ACC112 (cell line): ENCODE results near the gene AGAP3.

ENCODE experiments used
- H2AFZ ChIP-seq: fragments of 200-600 bp; sonication (generic); one replicate; pipeline ENCODE4 v1.6.0; 2017; ENCODE audit warnings: antibody characterized with exemption, low read length; ENCODE audit not compliant: unreplicated experiment
- H3K27ac ChIP-seq: fragments of 200-600 bp; sonication (generic); 2 replicates; pipeline ENCODE4 v1.5.1; 2014; ENCODE audit warnings: low read depth, mild to moderate bottlenecking, antibody characterized with exemption, low read length, moderate library complexity
- H3K27me3 ChIP-seq: fragments of 200-600 bp; sonication (generic); 2 replicates; pipeline ENCODE4 v1.6.1; 2014; ENCODE audit warnings: mild to moderate bottlenecking, antibody characterized with exemption, low read length, moderate library complexity, mixed read lengths; ENCODE audit not compliant: insufficient read depth
- H3K36me3 ChIP-seq: fragments of 200-600 bp; sonication (generic); 2 replicates; pipeline ENCODE4 v1.6.1; 2016; ENCODE audit warnings: mild to moderate bottlenecking, antibody characterized with exemption, low read length, moderate library complexity, mixed read lengths; ENCODE audit not compliant: insufficient read depth
- H3K4me1 ChIP-seq: fragments of 200-600 bp; sonication (generic); one replicate; pipeline ENCODE4 v1.6.1; 2016; ENCODE audit warnings: low read length, mixed read lengths; ENCODE audit not compliant: insufficient read depth, unreplicated experiment, control insufficient read depth
- H3K4me3 ChIP-seq: fragments of 200-600 bp; sonication (generic); 2 replicates; pipeline ENCODE4 v1.5.1; 2014; ENCODE audit warnings: mild to moderate bottlenecking, low read depth, low read length
- H3K79me2 ChIP-seq: fragments of 200-600 bp; sonication (generic); one replicate; pipeline ENCODE4 v1.6.0; 2016; ENCODE audit warnings: low read length; ENCODE audit not compliant: control insufficient read depth, unreplicated experiment, insufficient read depth

Gene AGAP3

DNA sequence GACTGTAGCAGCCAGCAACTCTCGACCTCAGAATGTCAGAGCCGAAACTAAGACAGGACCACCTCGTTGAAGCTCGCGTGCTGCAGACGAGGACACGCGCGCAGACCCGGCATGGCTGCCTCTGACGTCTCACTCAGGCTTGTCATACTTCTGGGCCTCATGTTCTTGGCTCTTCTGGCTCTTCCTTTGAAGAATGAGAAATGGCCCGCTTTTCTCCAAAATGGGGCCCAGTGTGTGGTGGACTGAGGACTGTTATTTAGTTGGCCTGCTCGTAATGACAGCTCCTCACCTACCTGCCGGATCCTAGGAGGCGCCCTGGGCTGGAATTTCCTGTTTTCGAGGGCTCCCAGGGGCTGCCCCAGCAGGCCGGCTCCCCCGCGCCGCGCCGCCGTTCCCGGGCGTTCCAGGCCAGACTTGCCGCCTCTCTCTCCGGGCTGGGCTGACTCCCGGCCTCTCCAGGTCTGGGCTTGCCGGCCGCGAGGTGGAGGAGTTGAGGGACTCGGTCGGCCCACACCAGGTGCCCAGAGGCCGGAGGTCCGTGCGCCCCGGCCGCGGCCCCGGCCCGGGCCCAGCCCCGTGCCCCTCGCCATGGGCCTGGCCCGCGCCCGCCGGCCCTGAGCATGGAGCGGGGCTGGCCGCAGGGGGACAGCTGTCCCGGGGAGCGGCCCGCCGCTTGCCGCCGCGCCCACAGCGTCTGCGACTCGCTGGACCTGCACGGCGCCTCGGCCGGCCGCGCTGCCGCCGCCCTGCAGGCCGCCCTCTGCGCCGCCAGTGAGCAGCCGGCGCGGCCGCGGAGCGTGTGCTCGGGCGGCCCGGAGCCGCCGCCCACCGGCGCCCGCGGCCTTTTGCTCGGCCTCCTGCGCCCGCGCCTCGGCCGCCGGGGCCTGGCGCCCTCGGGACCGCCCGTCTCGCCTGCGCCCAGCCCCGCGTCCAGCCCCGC is 28.1 kb downstream of the AGAP3 start:
- no peak overlapping the region for H2AFZ ChIP-seq
- H3K79me2 ChIP-seq: peaks cover 44% of the 10 kb centered on the region
- no peaks in the 10 kb centered on the region for H3K36me3 ChIP-seq
- H3K27me3 ChIP-seq: no peaks in the 10 kb centered on the region
- H3K27ac ChIP-seq: no peak overlapping the region
- H3K4me1 ChIP-seq: peaks cover 21% of the 10 kb centered on the region
- no peak overlapping the region for H3K4me3 ChIP-seq

GRCh38 chr7:151115121-151115835 is 29.0 kb downstream of the AGAP3 start:
- H3K4me3 ChIP-seq: no peak overlapping the region
- no peak overlapping the region for H2AFZ ChIP-seq
- H3K4me1 ChIP-seq: peaks cover 14% of the 10 kb centered on the region
- no peaks in the 10 kb centered on the region for H3K27me3 ChIP-seq
- H3K36me3 ChIP-seq: no peaks in the 10 kb centered on the region
- H3K79me2 ChIP-seq: peaks cover 44% of the 10 kb centered on the region
- H3K27ac ChIP-seq: no peak overlapping the region

DNA sequence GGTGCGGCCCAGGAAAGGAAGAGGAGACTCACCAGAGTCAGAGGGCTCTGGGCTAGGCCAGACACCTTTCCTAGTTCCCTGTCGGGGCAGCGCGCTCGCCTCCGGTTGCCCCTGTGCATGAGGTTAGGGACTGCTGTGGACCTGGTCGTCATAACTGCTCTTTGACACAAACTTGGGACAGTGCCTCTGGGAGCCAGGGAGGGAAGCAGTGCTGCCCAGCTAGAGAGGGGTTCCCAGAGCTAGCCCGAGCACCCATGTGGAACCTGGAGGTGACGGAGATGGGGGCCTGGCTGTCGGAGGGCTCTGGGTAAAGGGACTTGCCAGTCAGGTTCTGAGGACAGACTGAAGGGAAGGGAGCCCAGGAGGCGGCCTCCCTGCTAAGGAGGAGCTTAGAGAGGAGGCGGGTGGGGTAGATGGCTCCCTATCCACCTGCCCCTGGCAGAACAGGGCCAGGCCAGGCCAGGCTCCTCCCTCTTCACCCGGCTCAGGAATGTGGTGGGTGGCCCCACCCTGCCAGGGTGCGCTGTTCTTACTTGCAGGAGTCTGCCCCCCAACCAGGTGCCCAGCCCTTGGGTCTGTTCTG is 29.7 kb downstream of the AGAP3 start:
- H3K79me2 ChIP-seq: peaks cover 38% of the 10 kb centered on the region
- no peak overlapping the region for H3K27ac ChIP-seq
- H3K4me3 ChIP-seq: no peak overlapping the region
- H2AFZ ChIP-seq: no peak overlapping the region
- H3K27me3 ChIP-seq: no peaks in the 10 kb centered on the region
- H3K36me3 ChIP-seq: no peaks in the 10 kb centered on the region
- H3K4me1 ChIP-seq: peaks cover 14% of the 10 kb centered on the region

DNA sequence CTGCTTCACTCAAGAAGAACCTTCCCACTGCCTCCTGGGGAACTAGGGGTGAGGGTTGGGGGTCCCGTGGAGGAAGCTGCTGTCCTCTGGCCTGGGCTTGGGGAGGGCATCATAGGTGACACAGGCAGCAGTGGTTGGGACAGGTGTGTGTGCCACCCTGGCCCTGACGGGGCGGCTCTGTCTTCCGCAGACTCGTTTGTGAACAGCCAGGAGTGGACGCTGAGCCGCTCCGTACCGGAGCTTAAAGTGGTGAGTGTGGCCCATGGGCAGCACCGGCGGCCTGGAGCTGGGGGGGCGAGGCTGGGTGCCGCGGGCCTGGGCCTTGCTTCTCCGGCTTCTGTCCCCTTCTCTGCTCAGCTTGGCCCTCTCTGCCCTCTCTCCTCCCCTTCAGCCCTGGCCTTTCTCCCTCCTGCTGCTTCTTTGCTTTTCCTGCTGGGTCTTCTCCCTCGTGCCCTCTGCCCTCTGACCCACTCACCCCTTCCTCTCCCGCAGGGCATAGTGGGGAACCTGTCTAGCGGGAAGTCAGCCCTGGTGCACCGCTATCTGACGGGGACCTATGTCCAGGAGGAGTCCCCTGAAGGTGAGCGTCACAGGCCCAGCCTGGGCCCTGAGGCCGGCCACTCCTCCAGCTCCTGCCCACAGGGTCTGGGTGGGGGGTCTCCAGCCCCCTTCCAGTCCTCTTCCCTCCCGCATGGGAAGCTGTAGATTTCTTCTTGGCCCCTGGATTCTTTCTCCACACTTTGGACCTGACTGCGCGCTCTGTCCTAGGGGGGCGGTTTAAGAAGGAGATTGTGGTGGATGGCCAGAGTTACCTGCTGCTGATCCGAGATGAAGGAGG is 30.5 kb downstream of the AGAP3 start:
- Histone ChIP-seq H3K79me2 (peaks cover 30% of the 10 kb centered on the region), H2AFZ (no peak overlapping the region), H3K4me1 (peaks cover 14% of the 10 kb centered on the region), H3K36me3 (no peaks in the 10 kb centered on the region), H3K27me3 (no peaks in the 10 kb centered on the region), H3K27ac (no peak overlapping the region), H3K4me3 (no peak overlapping the region)

- Histone ChIP-seq H3K4me1 (peaks cover 14% of the 10 kb centered on the region), H3K27ac (no peak overlapping the region), H3K36me3 (no peaks in the 10 kb centered on the region), H3K4me3 (no peak overlapping the region), H3K27me3 (no peaks in the 10 kb centered on the region), H3K79me2 (peaks cover 25% of the 10 kb centered on the region), H2AFZ (no peak overlapping the region)
Observed at GRCh38 chr7:151117565-151117964, 31.3 kb downstream of the AGAP3 start.

DNA sequence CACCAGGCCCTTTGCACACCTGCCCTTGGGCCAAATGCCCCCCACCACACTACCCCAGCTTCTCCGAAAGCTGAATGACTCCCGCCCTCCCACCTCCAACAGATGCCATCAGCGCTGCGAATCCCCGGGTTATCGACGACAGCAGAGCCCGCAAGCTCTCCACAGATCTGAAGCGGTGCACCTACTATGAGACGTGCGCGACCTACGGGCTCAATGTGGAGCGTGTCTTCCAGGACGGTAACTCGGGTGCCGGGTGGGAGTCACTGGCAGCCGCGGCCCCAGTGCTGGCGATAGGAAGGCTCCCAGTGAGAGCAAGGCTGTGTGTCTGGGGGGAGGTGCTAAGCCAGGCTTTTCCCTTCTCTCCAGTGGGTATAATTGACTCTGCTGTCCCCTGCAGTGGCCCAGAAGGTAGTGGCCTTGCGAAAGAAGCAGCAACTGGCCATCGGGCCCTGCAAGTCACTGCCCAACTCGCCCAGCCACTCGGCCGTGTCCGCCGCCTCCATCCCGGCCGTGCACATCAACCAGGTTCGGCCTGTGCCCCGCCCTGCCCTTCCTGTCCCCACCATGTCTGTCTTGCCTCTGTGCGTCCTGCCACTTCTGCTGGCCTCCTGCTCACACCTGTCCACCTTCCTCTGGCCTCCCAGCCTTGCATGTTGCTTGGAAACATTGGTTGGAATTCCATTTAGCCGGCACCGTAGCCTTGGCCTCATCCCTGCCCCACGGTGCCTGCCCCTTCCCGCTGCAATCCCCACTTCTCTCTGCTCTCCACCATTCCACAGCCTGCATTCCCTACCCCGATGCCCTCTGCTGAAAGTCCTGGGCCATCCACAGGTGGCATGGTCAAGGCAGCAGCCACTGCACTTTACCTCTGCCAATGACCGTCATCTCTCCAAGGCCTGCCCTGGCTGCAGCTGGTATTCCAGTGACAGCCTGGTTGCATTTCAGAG is 32.1 kb downstream of the AGAP3 start:
- Histone ChIP-seq H3K27ac (no peak overlapping the region), H3K4me1 (peaks cover 11% of the 10 kb centered on the region), H3K79me2 (peaks cover 21% of the 10 kb centered on the region), H3K27me3 (no peaks in the 10 kb centered on the region), H3K36me3 (no peaks in the 10 kb centered on the region), H2AFZ (no peak overlapping the region), H3K4me3 (no peak overlapping the region)

GRCh38 chr7:151119055-151119415 is 32.8 kb downstream of the AGAP3 start:
- Histone ChIP-seq H3K27me3 (no peaks in the 10 kb centered on the region), H3K27ac (no peak overlapping the region), H2AFZ (no peak overlapping the region), H3K4me1 (peaks cover 4% of the 10 kb centered on the region), H3K36me3 (no peaks in the 10 kb centered on the region), H3K79me2 (peaks cover 16% of the 10 kb centered on the region), H3K4me3 (no peak overlapping the region)

DNA sequence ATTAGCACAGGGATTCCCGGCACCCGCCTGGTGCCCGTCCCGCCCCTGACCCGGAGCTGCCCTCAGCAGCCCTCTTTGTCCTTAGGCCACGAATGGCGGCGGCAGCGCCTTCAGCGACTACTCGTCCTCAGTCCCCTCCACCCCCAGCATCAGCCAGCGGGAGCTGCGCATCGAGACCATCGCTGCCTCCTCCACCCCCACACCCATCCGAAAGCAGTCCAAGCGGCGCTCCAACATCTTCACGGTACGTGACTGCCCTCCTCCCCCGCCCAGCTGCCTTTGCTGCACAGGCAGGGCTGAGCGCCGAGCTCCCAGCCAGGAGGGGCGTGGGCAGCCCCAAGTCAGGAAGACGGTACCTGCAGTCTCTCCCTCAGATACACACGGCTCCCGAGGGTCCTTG is 33.6 kb downstream of the AGAP3 start:
- Histone ChIP-seq H3K27me3 (no peaks in the 10 kb centered on the region), H3K4me3 (no peak overlapping the region), H3K36me3 (0 out of 2 replicates have a peak, but pooled peaks cover 5% of the 10 kb centered on the region), H2AFZ (no peak overlapping the region), H3K4me1 (no peaks in the 10 kb centered on the region), H3K79me2 (peaks cover 12% of the 10 kb centered on the region), H3K27ac (no peak overlapping the region)

DNA sequence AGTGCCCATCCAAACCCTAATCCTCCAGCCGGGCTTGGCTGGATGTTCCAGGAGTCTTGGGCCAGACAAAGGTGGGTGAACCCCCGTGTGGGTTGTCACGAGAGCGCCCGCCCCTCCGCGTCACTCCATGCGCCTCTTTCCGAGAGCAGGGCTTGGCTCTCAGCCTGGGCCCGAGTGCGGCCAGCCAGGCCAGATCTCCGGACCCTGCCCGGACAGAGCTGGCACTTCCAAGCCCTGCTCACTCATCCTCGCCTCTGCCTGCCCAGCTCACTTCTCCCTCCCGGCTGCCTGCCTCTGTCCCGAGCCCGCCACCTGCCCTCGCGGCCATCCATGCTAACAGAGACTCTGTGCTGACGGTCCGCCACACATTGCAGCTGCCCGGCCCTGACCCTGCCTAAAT is 34.6 kb downstream of the AGAP3 start:
- Histone ChIP-seq H2AFZ (no peak overlapping the region), H3K4me1 (no peaks in the 10 kb centered on the region), H3K79me2 (peaks cover 7% of the 10 kb centered on the region), H3K27ac (no peak overlapping the region), H3K36me3 (0 out of 2 replicates have a peak, but pooled peaks cover 5% of the 10 kb centered on the region), H3K27me3 (no peaks in the 10 kb centered on the region), H3K4me3 (no peak overlapping the region)
